Erythroblast (primary cell): Measurements from ENCODE around the gene MS4A10.

Experiments used
- GATA1 ChIP-seq: IDR thresholded peaks from 2 replicates; pipeline ENCODE4 v1.6.1; 2011; ENCODE audit warnings: low read depth, mild to moderate bottlenecking, control low read depth, low read length, moderate library complexity
- POLR2A ChIP-seq: IDR thresholded peaks from 2 replicates; pipeline ENCODE4 v1.6.1; 2011; ENCODE audit warnings: mild to moderate bottlenecking, low read length

DNA sequence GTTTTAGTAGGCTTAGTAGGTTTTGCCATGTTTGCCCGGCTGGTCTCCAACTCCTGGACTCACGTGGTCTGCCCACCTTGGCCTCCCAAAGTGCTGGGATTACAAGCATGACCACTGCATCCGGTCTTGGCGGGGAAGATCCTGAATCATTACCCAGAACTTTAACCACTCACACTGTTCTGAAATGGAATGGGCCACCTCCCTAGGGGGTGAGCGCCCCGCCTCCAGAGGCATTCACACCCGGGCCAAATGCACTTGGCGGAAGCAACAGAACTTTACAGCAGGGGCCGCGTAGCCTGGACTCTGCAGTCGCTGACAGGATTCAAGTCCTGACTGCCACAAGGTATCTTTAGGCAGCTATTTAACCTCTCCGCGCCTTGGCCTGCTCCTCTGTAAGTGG is 62.1 kb downstream of the MS4A10 start:
- TF ChIP-seq POLR2A = no peak
- TF ChIP-seq GATA1 = no peak
